Measurements from ENCODE around the gene FBXO22.
"Not testable (repeated sequence)": the region's sequence is repeated elsewhere in the genome, so short reads cannot be mapped to it uniquely, and the experiment has no call there.

Gene FBXO22

GRCh38 chr15:75984706-75985105, 81.0 kb downstream of the FBXO22 start:
- DNase-seq = not testable (repeated sequence)

DNA sequence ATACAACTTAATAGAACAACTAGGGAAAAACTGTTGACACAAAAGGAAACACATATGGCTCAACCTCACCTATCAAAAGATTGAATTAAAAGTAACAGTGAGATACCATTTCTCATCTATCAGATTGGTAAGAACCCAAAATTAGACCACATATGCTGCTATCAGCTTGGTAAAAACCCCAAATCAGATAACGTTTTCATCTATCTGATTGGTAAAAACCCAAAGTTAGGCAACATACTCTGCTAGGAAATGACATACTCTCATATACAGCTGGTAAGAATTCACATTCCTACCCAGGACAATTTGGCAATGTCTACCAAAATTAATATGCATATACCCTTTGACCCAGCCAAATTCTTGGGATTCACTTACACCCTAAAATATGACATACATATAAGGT, 82.3 kb downstream of the FBXO22 start:
- DNase-seq = no peak

DNA sequence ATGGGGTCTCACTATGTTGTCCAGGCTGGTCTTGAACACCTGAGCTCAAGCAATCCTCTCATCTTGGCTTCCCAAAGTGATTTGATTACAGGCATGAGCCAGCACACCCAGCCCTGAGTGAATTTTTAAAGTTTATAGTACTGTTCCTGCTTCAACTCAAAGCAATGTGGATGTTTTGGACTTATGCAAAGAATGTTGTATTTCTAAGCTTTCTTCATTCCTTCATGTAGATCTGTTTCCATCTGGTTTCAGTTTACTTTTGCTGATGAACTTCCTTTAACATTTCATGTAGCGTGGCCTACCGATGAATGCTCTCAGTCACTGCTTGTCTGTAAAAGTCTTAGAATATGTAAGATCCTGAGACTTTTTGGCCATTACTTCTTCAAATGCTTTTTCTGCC, 85.4 kb downstream of the FBXO22 start:
- DNase-seq = no peak

DNA sequence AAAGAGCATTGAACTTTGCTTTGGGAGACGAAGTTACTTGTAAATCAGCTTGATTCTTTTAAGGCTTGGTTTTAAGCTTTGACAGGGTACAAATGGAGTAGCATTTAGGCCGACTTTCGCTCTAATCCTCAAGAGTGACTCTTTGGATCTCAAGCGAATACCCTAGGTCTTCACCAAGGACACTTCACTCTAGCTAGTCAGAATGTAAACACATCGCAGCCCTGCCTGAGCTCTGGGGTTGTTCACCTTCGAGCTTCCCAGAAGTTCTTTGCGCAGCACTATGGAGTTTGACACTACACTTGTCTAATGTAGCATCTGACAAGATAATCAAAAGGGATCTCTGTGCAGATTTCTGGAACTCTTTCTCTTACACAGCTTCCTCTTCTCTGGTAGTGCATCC, 86.2 kb downstream of the FBXO22 start:
- no peak for DNase-seq

Data from activated CD4-positive, alpha-beta T cell treated with anti-CD3 and anti-CD28 coated beads, Interleukin-2, amount 50 U/mL, for 4 hours (primary cell).